GM12892 (cell line): ENCODE data around the gene GPC5.

Source experiments
- POLR2A ChIP-seq: IDR thresholded peaks from 2 replicates; pipeline ENCODE4 v1.6.1; 2011; ENCODE audit warnings: low read depth, low read length, control low read depth
- TAF1 ChIP-seq: IDR thresholded peaks from 2 replicates; pipeline ENCODE4 v1.6.1; 2011; ENCODE audit warnings: low read depth, mild to moderate bottlenecking, control low read depth, low read length, borderline replicate concordance

GRCh38 chr13:91601807-91602206 lies 203.4 kb downstream of the GPC5 start:
- no peak for TF ChIP-seq POLR2A
- TF ChIP-seq TAF1: no peak
